Motor neuron (in vitro differentiated cells): ENCODE data around the gene GNE. TPM values are rescaled to one million over a fixed set of nuclear protein-coding genes. Genes with fewer than 3 reads are reported as not detected.
A peak's percentile ranks its signal among the peaks of the same experiment; 100 is the strongest.
"Not testable (repeated sequence)": the region's sequence is repeated elsewhere in the genome, so short reads cannot be mapped to it uniquely, and the experiment has no call there.

ENCODE experiments used
- ATAC-seq, 8 experiments: fragments of 200-7000 bp; cut with Tn5 transposase; replicated peaks in 6 of 8; 2 replicates each; pipeline ENCODE4 v1.8.0; 2021; ENCODE audit warnings: mild to moderate bottlenecking in 8 of 8, moderate library complexity in 8 of 8
- H3K27ac ChIP-seq, 2 donors: fragments of 250-450 bp; sonication (Bioruptor Pico); 2 replicates each; pipeline ENCODE4 v1.9.0; 2021; ENCODE audit warnings: antibody characterized with exemption in 2 of 2, mild to moderate bottlenecking in 2 of 2, moderate library complexity in 1 of 2
- H3K4me1 ChIP-seq, 2 donors: fragments of 250-450 bp; sonication (Bioruptor Pico); replicated peaks in 1 of 2; 2 replicates each; pipeline ENCODE4 v1.6.1; 2021; ENCODE audit warnings: antibody characterized with exemption in 2 of 2, mild to moderate bottlenecking in 2 of 2, moderate library complexity in 1 of 2
- H3K4me3 ChIP-seq, 5 donors: fragments of 250-450 bp; sonication (Bioruptor Pico); 2 replicates each; pipeline ENCODE4 v1.9.0; 2021; ENCODE audit warnings: antibody characterized with exemption in 5 of 5, mild to moderate bottlenecking in 5 of 5, moderate library complexity in 4 of 5
- WGBS, 10 experiments: fragments of 450-650 bp; shearing (Covaris generic); methylation state at CpG; one replicate each; pipeline ENCODE4 v1.0.0; 2022; 5-methylcytosine and 5-hydroxymethylcytosine counted together
- in situ Hi-C, 9 experiments: fragments of 400-800 bp; cut with MboI; loops; one replicate each; pipeline ENCODE4 v1.15.0; 2021; ENCODE audit warnings: low sequenced_read_pairs in 9 of 9, low pct_unique_long_range_greater_than_20kb in 2 of 9; ENCODE audit not compliant: unreplicated experiment in 9 of 9
- total RNA-seq, 8 experiments: library from RNA; unstranded; fragments of 300-600 nt; gene quantifications; 2 replicates each; pipeline versions ENCODE4 v1.2.3 to v1.2.4, GENCODE V29; 2022

The GNE gene
- total RNA-seq, 8 experiments from 2014 or later: 17.0 to 22.7 (median 19.7) TPM

GRCh38 chr9:36193023-36193422, 65.2 kb downstream of the GNE start:
- 32 to 100% (median 71%) methylated on average over 1 to 3 of the region's 3 CpGs for WGBS, 10 experiments
- Histone ChIP-seq H3K4me3 (peak overlapping the region in 1 of 5 donors; percentile 76), H3K4me1 (peaks cover 17 to 25% of the 10 kb centered on the region in 2 donors), H3K27ac (no peak overlapping the region)
- no peak for ATAC-seq
- in situ Hi-C loops: loop anchor here in 1 of 9 experiments (25.0 kb wide), 1 partner anchor 94 kb away; no protein-coding TSS in a partner anchor

GRCh38 chr9:36192196-36192595, 66.1 kb downstream of the GNE start:
- no peak for ATAC-seq
- in situ Hi-C loops: loop anchor here in 1 of 9 experiments (25.0 kb wide), 1 partner anchor 95 kb away; no protein-coding TSS in a partner anchor
- H3K27ac ChIP-seq: no peak overlapping the region
- H3K4me1 ChIP-seq: peaks cover 17 to 25% of the 10 kb centered on the region in 2 donors
- H3K4me3 ChIP-seq: peak overlapping the region in 4 of 5 donors; percentile 76 to 97 (median 78)
- 35 to 69% (median 43%) methylated on average over 2 to 4 of the region's 4 CpGs; no CpG with 5 or more reads in 4 of the 10 experiments for WGBS, 10 experiments

- 0 to 4% (median 1%) methylated on average over 1 to 7 of the region's 7 CpGs for WGBS, 10 experiments
- no peak for ATAC-seq
- H3K27ac ChIP-seq: no peak overlapping the region
- in situ Hi-C loops: loop anchor here in 1 of 9 experiments (25.0 kb wide), 1 partner anchor 96 kb away; no protein-coding TSS in a partner anchor
- H3K4me3 ChIP-seq: peak overlapping the region; percentile 76 to 97 (median 79)
- peaks cover 17 to 25% of the 10 kb centered on the region in 2 donors for H3K4me1 ChIP-seq
Observed at GRCh38 chr9:36191686-36192085, 66.6 kb downstream of the GNE start.

- in situ Hi-C loops: loop anchor here in 1 of 9 experiments (25.0 kb wide), 1 partner anchor 96 kb away; no protein-coding TSS in a partner anchor
- 0 to 5% (median 2%) methylated on average over 2 to 14 of the region's 18 CpGs; no CpG with 5 or more reads in 2 of the 10 experiments for WGBS, 10 experiments
- ATAC-seq: peak in 1 of 8 experiments; percentile 1
Observed at GRCh38 chr9:36191290-36191645, 67.0 kb downstream of the GNE start.

GRCh38 chr9:36190388-36191289, 67.6 kb downstream of the GNE start, which contains the start of gene CLTA:
Gene CLTA, plus strand, starts transcription at chr9:36190921. Its CDS starts 136 bp downstream, at chr9:36191057.
- 0 to 1% (median 0%) methylated on average over 3 to 32 of the region's 68 CpGs; no CpG with 5 or more reads in 1 of the 10 experiments for WGBS, 10 experiments
- peak within 1 kb of the TSS; percentile 76 to 97 (median 79) for H3K4me3 ChIP-seq

More at GRCh38 chr9:36191290-36191645, 67.0 kb downstream of the GNE start:
- Histone ChIP-seq H3K4me3 (peak overlapping the region; percentile 76 to 97 (median 79)), H3K27ac (peak overlapping the region; percentile 72 to 77), H3K4me1 (peaks cover 17 to 25% of the 10 kb centered on the region in 2 donors)

GRCh38 chr9:36189976-36190375, 68.3 kb downstream of the GNE start:
- H3K4me1 ChIP-seq: peaks cover 17 to 25% of the 10 kb centered on the region in 2 donors
- WGBS, 10 experiments: 0 to 22% (median 13%) methylated on average over 1 to 9 of the region's 9 CpGs
- peak overlapping the region; percentile 39 to 58 for H3K27ac ChIP-seq
- no peak for ATAC-seq
- in situ Hi-C loops: loop anchor here in 1 of 9 experiments (25.0 kb wide), 1 partner anchor 97 kb away; no protein-coding TSS in a partner anchor
- H3K4me3 ChIP-seq: peak overlapping the region; percentile 76 to 97 (median 79)

More at GRCh38 chr9:36190388-36191289, 67.6 kb downstream of the GNE start, which contains the start of gene CLTA:
- H3K27ac ChIP-seq: peak within 1 kb of the TSS; percentile 72 to 77
- ATAC-seq: peak; percentile 92 to 99 (median 98)
- H3K4me1 ChIP-seq: peaks cover 17 to 25% of the 10 kb centered on the region in 2 donors
- in situ Hi-C loops: loop anchor here in 1 of 9 experiments (25.0 kb wide), 1 partner anchor 97 kb away; no protein-coding TSS in a partner anchor

- no peak overlapping the region for H3K27ac ChIP-seq
- H3K4me1 ChIP-seq: peaks cover 15 to 23% of the 10 kb centered on the region in 2 donors
- no peak overlapping the region for H3K4me3 ChIP-seq
- no peak for ATAC-seq
- WGBS, 10 experiments: 78 to 100% (median 91%) methylated on average over 1 to 5 of the region's 5 CpGs; no CpG with 5 or more reads in 4 of the 10 experiments
- in situ Hi-C loops: loop anchor here in 1 of 9 experiments (25.0 kb wide), 1 partner anchor 99 kb away; no protein-coding TSS in a partner anchor
Observed at GRCh38 chr9:36188212-36188611, 70.0 kb downstream of the GNE start.

GRCh38 chr9:36187414-36187813, 70.8 kb downstream of the GNE start:
- Histone ChIP-seq H3K4me1 (peaks cover 9 to 15% of the 10 kb centered on the region in 2 donors), H3K4me3 (no peak overlapping the region), H3K27ac (no peak overlapping the region)
- in situ Hi-C loops: loop anchor here in 1 of 9 experiments (25.0 kb wide), 1 partner anchor 100 kb away; no protein-coding TSS in a partner anchor
- no peak for ATAC-seq

- in situ Hi-C loops: loop anchor here in 1 of 9 experiments (25.0 kb wide), 1 partner anchor 107 kb away; no protein-coding TSS in a partner anchor
- H3K4me1 ChIP-seq, ATAC-seq, H3K27ac ChIP-seq, H3K4me3 ChIP-seq: not testable (repeated sequence)
- 20 to 72% (median 60%) methylated on average over 1 to 5 of the region's 6 CpGs; no CpG with 5 or more reads in 5 of the 10 experiments for WGBS, 10 experiments
Observed at GRCh38 chr9:36180243-36180642, 78.0 kb downstream of the GNE start.

GRCh38 chr9:36177571-36177970, 80.7 kb downstream of the GNE start:
- WGBS, 10 experiments: 59 to 100% (median 91%) methylated on average over 2 to 4 of the region's 4 CpGs; no CpG with 5 or more reads in 1 of the 10 experiments
- no peak for ATAC-seq
- Histone ChIP-seq H3K27ac (no peak overlapping the region), H3K4me3 (no peak overlapping the region), H3K4me1 (no peaks in the 10 kb centered on the region)
- in situ Hi-C loops: loop anchor here in 1 of 9 experiments (25.0 kb wide), 1 partner anchor 110 kb away; no protein-coding TSS in a partner anchor

GRCh38 chr9:36176496-36176895, 81.8 kb downstream of the GNE start:
- H3K27ac ChIP-seq, ATAC-seq, H3K4me1 ChIP-seq, H3K4me3 ChIP-seq: not testable (repeated sequence)
- 82 to 100% (median 90%) methylated on average over 2 to 9 of the region's 10 CpGs; no CpG with 5 or more reads in 1 of the 10 experiments for WGBS, 10 experiments
- in situ Hi-C loops: loop anchor here in 1 of 9 experiments (25.0 kb wide), 1 partner anchor 111 kb away; no protein-coding TSS in a partner anchor

GRCh38 chr9:36175209-36175608, 83.0 kb downstream of the GNE start:
- ATAC-seq, H3K27ac ChIP-seq, H3K4me3 ChIP-seq, H3K4me1 ChIP-seq: not testable (repeated sequence)
- WGBS, 10 experiments: 57 to 100% (median 81%) methylated on average over 1 to 3 of the region's 3 CpGs
- in situ Hi-C loops: loop anchor here in 1 of 9 experiments (25.0 kb wide), 1 partner anchor 112 kb away; no protein-coding TSS in a partner anchor
